ENCODE results near the gene SPG7. TPM values are rescaled to one million over a fixed set of nuclear protein-coding genes. Genes with fewer than 3 reads are reported as not detected.

SPG7 gene
- total and polyA plus RNA-seq, 2 of the 4 experiments (the other 2 are of a cell fraction) = 94.6 to 96.8 TPM

- no peak overlapping the region for H3K56ac ChIP-seq (ENCODE audit: extremely low read depth, insufficient read depth, low read length)
- no peak overlapping the region for H2AK5ac ChIP-seq (ENCODE audit: low read depth, low read length)
- ChIA-PET POLR2A (ENCODE audit: unreplicated experiment) (no interaction called here), CTCF (no interaction called here)
- peaks cover 5% of the 10 kb centered on the region; the same call in 1 of the 2 replicates for H4K20me1 ChIP-seq (ENCODE audit: insufficient read depth, low read length)
- no peaks in the 10 kb centered on the region for H3K9me3 ChIP-seq (ENCODE audit: control insufficient read depth, insufficient read depth, low read length)
- no peak overlapping the region for H3K27ac ChIP-seq (ENCODE audit: insufficient read depth, low read length)
- H3K4me1 ChIP-seq (ENCODE audit: control insufficient read depth, insufficient read depth, low read length) = no peaks in the 10 kb centered on the region
- H3K4ac ChIP-seq (ENCODE audit: low read depth, low read length) = no peak overlapping the region
- H3K36me3 ChIP-seq (ENCODE audit: control insufficient read depth, insufficient read depth, low read length) = peaks cover 55% of the 10 kb centered on the region
- H3K4me2 ChIP-seq (ENCODE audit: low read depth, low read length) = no peak overlapping the region
- in situ Hi-C loops (cut with MboI; ENCODE audit: low sequenced_read_pairs) (no loop called here), intact Hi-C loops (cut with micrococcal nuclease) (no loop called here), dilution Hi-C loops (cut with HindIII; ENCODE audit: low sequenced_read_pairs, unreplicated experiment) (no loop called here)
- no TSS peak for BruUV-seq (replicated peaks)
- no peaks in the 10 kb centered on the region for H3K9me1 ChIP-seq (ENCODE audit: insufficient read depth, low read length)
- no peak for ATAC-seq (ENCODE audit: low read depth)
- H2BK120ac ChIP-seq (ENCODE audit: low read depth, low read length) = no peak overlapping the region
- H2AK9ac ChIP-seq (replicated peaks; ENCODE audit: low read depth, low read length, poor library complexity) = no peak overlapping the region
- no peaks in the 10 kb centered on the region for H3K27me3 ChIP-seq (ENCODE audit: control insufficient read depth, insufficient read depth, low read length)
- no peak for DNase-seq
- no peak overlapping the region for H4K5ac ChIP-seq (ENCODE audit: low read depth, low read length)
- no peak overlapping the region for H3K18ac ChIP-seq (ENCODE audit: low read depth, low read length)
- no peak for TF ChIP-seq POLR2A (IDR thresholded peaks at IDR 0.05; ENCODE audit: low read depth, low read length)
- TF ChIP-seq RFX5 (IDR thresholded peaks at IDR 0.05; ENCODE audit: low read depth, low read length) = no peak
- TF ChIP-seq MAZ (IDR thresholded peaks at IDR 0.05; ENCODE audit: borderline replicate concordance, low read depth, low read length) = no peak
- no peak for TF ChIP-seq MXI1 (IDR thresholded peaks at IDR 0.05; ENCODE audit: borderline replicate concordance, low read depth, low read length)
- TF ChIP-seq NFE2L2 (IDR thresholded peaks at IDR 0.05; ENCODE audit: low read depth, low read length) = no peak
- TF ChIP-seq SMC3 (IDR thresholded peaks at IDR 0.05; ENCODE audit: low read depth, low read length) = no peak
- TF ChIP-seq CTCF (conservative IDR thresholded peaks at IDR 0.05; ENCODE audit: low read depth, low read length) = no peak
- TF ChIP-seq USF2 (IDR thresholded peaks at IDR 0.05; ENCODE audit: low read depth, low read length) = no peak
- no peak for TF ChIP-seq ELK1 (IDR thresholded peaks at IDR 0.05; ENCODE audit: borderline replicate concordance, low read depth, low read length)
- TF ChIP-seq RCOR1 (IDR thresholded peaks at IDR 0.05; ENCODE audit: insufficient replicate concordance, low read length) = no peak
- no peak for TF ChIP-seq RAD21 (IDR thresholded peaks at IDR 0.05; ENCODE audit: low read length)
- TF ChIP-seq BHLHE40 (IDR thresholded peaks at IDR 0.05; ENCODE audit: low read depth, low read length) = no peak
- H2AFZ ChIP-seq (replicated peaks; ENCODE audit: low read length, poor library complexity) = no peak overlapping the region
- H2BK20ac ChIP-seq (ENCODE audit: low read depth, low read length) = no peak overlapping the region
- H3K23ac ChIP-seq (ENCODE audit: low read depth, low read length) = no peak overlapping the region
- H3K79me1 ChIP-seq (ENCODE audit: low read depth in 1 of 2, low read length in 2 of 2) = peaks cover 10 to 44% of the 10 kb centered on the region in 2 experiments; a peak in 3 of 4 replicates
- H3K4me3 ChIP-seq (ENCODE audit: insufficient read depth, low read depth, low read length) = no peak overlapping the region
- no peak overlapping the region for H3K9ac ChIP-seq (ENCODE audit: low read depth, low read length)
- no peak overlapping the region for H3K14ac ChIP-seq (replicated peaks; ENCODE audit: low read depth, low read length)
- no peak overlapping the region for H4K8ac ChIP-seq (ENCODE audit: low read depth in 2 of 2, low read length in 2 of 2)
- H2BK15ac ChIP-seq (ENCODE audit: low read depth, low read length) = no peak overlapping the region
- WGBS, 2 experiments (ENCODE audit: extremely low coverage in 2 of 2, insufficient read length in 1 of 2) = 100% methylated on average over 4 of the region's 11 CpGs; no CpG with 5 or more reads in 1 of the 2 experiments
- no peak overlapping the region for H4K91ac ChIP-seq (ENCODE audit: insufficient read depth, low read depth, low read length)
- H2BK5ac ChIP-seq (ENCODE audit: low read depth, low read length, poor library complexity, severe bottlenecking) = no peak overlapping the region
These were observed 35.9 kb downstream of the SPG7 start for GRCh38 chr16:89544113-89544512.

Measured in IMR-90 (cell line).